ENCODE data around the gene ATP8A1.
"Not testable (repeated sequence)": the region's sequence is repeated elsewhere in the genome, so short reads cannot be mapped to it uniquely, and the experiment has no call there.

ATP8A1 gene

DNA sequence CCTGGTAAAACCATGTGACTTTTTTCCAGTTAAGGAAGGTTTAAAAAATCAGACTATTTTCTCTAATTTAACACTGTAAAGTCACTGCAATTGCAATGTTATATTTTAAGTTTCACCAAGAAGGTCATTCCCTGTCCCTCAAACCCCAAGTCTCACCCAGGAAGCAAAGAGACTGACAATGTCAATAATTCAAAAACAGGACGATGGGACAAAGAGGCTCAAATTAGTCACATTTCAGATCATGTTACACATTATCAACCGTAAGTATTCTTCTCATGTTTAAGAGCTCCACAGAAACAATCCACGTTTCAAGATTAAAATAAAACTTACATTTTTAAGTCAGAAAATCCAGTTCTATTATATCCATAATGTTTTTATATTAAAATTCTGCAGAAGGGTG lies 246.5 kb downstream of the ATP8A1 start:
- DNase-seq (ENCODE audit: low spot score) = no peak

DNA sequence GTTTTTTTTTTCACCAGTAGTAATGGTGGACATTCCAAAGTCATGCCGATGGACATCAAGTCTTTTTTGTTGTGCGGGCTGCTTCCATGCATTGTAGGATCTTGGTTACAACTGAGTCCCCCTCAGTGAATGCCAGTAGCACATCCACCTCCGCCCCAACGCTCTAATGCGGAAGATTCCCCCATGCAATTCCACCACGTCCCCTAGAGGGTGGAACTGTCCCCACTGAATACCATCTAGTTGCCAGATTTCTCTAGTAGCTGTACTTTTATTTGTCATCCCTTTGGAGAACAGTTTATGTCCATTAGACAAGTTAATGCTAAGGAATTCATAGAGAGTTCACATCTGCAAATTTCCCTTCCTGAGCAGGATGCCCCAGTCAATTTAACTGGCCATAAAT lies 252.9 kb downstream of the ATP8A1 start:
- DNase-seq (ENCODE audit: low spot score) = no peak

DNA sequence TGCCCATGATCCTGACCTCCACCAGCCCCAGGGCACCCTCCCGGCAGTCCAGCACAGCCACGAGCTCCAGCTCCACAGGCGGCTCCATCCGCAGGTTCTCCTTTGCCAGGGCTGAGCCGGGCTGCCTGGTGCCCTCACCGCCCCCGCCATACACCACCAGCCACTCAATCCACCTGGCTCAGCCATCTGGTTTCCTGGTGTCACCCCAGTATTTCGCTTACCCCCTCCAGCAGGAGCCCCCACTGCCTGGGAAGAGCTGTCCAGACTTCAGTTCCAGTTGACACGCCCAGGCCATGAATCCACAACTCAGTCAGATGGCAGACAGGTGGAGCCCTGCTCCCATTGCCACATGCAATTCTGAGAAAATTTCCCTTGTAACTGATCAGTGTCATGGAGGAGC lies 255.7 kb downstream of the ATP8A1 start:
- DNase-seq (ENCODE audit: low spot score) = no peak

DNA sequence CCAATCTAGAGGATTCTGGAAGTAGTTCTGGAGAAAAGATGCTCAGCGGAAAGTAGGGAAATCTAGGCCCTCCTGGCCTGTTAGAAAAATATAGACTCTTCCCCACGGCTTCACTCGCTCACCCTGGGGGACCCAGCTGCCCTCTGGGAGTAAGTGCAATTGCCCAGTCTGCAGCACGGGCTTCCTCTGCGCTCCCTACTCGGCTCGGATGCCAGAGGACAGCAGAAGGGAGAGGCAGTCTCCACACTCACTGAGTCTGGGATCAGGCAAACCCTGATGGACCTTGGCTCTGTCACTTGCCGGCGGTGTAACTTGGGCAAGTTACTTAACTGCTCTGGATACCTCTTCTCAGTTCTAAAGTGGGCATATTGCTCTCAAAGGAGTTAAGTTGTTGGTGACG lies 257.5 kb downstream of the ATP8A1 start:
- DNase-seq (ENCODE audit: low spot score) = no peak

DNA sequence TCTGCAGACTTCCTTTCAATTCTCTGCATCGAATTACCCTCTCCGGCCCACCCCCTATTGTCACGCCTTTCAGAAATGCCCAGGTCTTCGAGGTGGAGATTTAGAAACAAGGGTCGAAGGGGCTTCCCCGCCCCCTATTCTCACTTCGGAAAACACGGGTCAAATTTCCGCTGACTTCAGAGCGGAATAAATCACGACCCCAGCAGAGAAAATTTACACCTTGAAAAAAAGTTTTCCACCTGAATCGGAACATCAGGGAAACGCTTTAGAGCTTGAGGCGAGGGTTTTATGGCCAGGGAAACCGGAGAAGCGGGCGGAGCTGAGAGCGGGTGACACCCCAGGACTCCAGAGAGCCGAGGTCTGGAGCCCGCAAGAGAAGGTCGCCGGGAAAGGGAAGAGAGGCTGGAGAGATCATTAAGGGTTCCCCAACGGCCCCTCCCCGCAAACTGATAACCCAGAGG lies 258.0 kb downstream of the ATP8A1 start:
- DNase-seq (ENCODE audit: low spot score) = no peak

DNA sequence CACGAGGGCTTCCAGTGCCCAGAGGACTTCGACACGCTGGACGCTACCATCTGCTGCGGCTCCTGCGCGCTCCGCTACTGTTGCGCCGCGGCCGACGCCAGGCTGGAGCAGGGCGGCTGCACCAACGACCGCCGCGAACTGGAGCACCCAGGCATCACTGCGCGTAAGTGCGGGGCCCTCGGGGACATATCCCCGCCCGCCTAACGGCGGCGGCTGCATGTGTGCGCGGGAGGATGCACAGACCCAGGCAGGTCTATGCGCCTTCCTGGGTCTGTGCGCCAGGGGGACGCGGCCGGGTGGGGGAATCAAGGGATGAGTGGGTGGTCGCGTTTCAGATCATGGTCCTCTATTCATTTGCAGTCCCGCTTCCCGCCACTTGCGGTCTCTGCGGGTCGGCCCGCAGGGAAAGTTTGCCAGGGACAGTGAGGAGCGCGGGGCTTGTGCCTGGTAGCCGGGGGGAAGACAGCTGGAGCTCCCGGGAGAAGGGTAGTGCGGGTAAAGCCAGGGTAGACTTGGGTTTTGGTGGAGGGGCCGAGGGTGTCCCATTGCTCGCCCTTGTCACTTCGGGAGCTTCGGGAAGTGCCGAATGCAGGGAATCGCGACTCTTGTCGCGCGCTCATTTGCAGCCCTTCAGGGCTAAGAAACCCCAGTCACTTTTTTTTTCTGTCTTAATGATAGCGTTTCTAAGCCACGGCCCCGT lies 258.6 kb downstream of the ATP8A1 start:
- no peak for DNase-seq (ENCODE audit: low spot score)

DNA sequence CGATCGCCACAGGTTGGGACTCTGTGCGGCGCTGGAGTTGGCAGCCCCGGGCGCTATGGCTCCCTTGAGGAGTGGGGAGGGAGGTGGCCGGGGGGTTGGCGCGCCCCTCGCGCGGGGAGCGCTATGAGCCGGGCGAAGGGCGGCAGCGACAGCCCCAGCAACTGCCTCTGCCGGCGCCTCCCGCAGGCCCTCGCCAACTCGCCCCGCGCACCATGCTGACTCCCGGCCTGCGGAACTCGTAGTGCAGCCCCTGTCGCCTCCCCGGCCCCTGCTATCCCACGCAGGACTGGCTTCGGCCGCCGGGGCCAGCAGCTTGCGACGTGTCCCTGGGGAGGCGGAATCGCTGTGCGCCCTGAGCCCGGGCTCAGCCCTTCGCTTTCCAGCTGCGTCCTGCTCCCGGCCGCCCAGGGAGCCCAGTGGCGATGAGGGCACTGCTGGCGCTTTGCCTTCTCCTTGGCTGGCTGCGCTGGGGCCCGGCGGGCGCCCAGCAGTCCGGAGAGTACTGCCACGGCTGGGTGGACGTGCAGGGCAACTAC lies 259.2 kb downstream of the ATP8A1 start:
- DNase-seq (ENCODE audit: low spot score) = peak; percentile 17

DNA sequence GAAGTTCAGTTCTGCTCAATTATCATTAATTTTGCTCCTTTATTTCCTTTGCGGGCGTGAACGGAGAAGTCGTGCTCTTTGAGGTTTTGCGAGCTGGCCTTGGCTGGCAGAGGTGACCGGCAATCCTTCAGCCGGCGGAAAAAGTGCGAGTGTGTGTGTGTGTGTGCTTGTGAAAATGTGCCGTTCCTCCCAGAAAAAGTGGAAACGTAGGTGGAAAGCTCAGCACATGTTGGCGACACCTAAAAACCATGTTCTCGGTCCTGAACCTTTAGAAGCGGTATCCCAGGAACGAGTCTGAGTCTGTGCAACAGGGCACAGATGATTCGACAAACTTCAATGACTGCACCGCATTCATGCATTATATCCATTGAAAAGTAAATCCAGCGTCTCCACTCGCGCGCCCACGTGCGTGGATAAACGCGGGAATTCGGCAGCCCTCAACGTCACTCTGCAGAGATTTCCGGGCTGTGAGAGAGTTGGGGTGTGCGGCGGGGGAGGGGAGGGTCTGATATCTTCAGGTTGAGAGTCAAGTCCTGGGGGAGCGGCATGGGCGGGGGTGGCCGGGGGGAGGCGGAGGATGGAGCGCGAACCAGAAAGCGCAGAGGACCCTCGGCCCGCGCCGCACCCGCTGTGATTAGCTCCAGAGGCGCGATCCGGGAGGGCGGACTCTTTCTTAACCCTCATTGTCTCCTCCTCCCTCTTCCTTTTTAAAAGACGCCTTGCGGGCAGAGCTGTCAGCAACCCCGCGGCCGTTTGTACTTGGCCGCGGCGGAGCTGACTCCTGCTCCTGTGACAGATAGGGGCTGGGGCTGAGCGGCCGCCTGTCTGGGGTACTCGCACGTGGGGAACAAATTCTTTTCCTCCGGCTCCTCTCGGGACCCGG lies 259.9 kb downstream of the ATP8A1 start, which contains the start of gene SHISA3:
SHISA3 (plus strand) TSS at position 737 of the 883 bp plus-strand sequence. CDS start 569 bp downstream, outside the sequence.
- peak; percentile 21 for DNase-seq (ENCODE audit: low spot score)

DNA sequence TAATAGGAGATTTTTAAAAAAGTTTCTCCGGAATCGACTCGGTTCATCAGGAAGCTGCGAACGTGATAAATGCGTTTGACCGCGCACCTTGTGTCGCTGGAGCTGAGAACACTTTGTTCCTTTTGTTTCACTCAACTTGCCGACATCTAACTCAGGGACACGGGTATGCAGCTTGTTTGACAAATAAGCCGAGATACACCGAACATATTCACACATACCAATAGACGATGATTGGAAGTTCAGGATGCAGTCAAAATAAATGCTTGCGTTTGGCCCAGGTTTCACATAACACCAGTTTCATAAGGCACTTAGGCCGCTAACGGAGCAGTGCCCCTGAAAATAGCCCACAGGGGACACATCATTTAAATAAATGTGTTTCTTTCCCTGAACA lies 260.5 kb downstream of the ATP8A1 start:
- DNase-seq (ENCODE audit: low spot score) = no peak

DNA sequence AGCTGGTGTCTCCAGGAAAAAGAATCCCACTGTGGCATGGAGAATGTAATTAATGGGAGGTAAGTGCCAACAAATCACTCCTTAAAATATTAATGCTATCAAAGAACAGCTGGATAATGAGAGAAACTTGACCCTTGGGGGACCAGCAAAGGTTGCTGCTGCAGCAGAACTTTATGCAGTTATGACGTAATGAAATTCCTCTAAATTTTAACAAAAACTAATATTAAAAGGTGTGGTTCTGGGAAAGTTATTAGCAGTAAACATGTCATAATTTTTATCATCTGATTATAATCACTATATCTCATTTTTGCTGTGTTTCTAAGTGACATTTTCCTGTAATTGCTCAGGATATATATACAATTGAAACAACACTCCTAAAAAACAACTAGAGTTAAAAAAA lies 261.3 kb downstream of the ATP8A1 start:
- DNase-seq (ENCODE audit: low spot score) = no peak

DNA sequence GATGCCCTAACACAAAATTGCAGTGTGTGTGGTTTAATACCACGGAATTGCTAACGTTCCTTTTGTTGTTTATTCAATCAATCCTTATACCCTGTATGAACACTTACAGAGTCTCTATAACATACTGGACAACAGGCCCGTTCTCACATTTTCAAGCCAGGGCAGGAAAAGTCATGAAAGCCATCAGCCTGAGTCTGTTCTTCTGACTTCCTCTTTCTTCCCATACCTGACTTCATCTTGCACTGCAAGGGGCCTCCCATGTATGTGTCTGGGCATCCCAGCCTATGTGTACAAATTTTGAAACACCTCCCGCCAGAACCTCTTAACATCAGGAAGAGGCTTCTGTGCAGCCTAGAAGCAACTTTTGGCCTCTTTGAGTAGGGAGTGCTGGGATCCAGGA lies 264.5 kb downstream of the ATP8A1 start:
- no peak for DNase-seq (ENCODE audit: low spot score)

DNA sequence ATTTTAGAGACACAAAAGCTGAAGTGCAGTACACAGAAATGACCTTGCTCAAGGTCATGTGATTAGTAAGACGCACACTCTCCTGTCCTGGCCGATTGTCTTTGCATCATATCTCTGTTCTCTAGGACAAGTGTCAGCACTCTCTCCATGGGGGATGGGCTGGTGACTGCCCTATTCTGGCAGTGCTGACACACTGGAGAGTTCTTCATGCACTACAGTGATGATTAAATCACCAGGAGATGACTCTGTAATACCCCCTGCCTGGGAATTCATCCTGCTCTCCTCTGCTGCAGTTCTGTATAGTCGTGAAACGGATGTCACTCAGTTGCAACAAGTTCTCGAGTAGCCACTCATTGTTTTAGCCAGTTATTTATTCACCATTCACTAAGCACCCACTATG lies 264.9 kb downstream of the ATP8A1 start:
- DNase-seq (ENCODE audit: low spot score) = no peak

DNA sequence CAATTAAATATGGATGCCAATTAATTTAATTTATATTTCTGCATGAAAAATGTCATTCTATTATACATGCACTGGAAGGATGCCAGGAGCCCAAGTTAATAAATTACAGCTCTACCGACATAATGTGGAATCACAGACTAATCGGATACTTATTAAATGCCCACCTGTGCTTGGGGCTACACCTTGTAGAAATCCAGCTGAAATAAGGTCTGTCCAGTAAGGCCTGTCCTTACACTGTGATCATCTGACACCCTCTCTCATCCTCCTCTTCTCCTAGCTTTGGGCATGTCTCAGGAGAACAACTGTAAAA lies 265.6 kb downstream of the ATP8A1 start:
- no peak for DNase-seq (ENCODE audit: low spot score)

DNA sequence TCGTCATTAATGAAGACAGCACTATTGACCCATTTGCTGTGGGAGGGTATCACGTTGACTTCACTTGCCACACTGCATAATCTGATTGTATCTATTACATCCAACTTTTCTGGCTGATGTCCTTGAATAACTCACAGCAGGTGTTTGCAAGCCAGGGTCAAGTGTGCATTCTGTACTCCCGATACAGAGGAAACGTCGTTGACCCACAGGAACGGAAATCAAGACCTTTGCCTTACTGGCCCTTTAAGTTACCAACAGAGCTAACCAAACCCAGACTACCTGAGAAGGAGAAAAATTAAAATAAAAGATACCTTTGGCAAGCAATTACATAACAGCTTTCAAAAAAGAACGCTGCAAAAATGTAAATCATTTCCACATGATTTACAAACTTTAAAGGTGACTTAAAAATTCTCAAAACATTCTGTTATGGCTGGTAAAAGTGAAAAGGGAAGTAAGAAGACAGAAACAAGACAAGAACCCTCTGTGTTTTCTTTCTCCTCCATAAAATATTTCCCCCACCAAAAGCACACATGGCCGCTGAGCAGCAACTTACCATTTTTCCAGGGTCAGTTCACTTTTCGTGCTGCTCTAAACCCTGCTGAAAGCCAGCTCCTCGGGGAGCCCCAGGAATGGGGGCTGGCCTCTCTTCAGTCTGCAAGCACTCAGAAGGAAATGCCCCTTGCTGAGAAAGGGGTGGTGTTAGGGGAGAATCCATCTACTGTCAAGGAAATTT lies 266.1 kb downstream of the ATP8A1 start:
- no peak for DNase-seq (ENCODE audit: low spot score)

DNA sequence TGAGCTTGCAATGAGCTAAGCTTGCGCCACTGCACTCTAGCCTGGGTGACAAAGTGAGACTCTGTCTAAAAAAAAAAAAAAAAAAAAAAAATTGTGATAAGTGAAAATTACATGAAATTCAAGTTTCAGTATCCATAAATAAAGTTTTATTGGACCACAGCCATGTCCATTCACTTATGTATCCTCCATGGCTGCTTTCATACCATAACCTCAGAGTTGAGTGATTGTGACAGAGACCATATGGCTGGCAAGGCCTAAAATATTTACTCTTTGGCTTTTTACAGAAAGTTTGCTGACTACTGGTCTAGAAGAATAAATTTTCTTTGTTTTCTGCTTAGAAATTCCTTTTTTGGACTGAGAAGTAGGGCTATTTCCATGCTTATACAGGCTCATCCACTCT lies 271.4 kb downstream of the ATP8A1 start:
- no peak for DNase-seq (ENCODE audit: low spot score)

DNA sequence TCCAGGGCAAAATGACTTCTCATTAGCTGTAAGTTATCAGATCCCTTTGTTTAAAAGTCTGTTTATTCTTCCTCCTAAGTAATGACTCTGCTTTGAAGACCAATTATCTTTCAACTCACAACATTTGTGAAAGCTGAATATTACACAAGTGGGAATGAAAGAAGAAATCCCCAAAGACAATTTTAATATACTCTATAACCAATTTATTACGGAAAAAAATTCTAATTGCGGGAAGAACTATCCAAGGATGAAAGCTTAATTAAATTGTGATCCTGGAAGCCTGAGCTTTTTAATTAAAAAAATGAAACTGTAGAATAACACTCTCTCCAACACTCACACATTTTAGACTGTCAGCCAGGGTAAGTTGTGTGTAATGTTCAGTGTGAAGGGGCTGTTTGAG lies 275.2 kb downstream of the ATP8A1 start:
- no peak for DNase-seq (ENCODE audit: low spot score)

DNA sequence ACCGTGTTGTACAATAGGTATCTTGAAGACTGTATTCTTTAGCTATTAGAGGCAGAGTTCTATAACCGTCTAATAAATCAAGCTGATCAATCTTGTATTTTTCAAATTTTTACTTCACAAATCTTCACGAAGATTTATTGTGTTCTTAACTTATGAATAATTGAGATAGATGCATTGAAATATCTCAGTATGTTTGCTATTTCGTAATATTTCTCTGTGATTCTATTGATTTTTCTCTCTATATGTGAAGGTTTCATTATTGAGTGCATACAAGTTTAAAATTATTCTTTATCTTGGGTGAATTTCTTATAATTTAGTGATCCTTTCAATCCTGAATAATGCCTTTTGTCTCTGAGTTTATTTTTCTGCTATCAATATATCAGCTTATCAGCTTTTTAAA lies 279.4 kb downstream of the ATP8A1 start:
- no peak for DNase-seq (ENCODE audit: low spot score)

DNA sequence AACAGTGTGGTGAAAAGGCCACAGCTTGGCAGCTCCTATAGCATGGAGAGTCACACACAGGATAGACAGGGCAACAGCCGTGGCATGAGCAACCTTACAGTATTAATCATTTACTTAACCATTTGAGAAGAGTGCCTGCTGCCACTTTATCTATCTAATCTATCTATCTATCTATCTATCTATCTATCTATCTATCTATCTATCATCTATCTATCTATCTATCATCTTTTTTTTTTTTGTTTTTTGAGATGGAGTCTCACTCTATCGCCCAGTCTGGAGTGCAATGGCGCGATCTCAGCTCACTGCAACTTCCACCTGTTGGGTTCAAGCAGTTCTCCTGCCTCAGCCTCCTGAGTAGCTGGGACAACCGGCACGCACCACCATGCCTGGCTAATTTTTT lies 284.6 kb downstream of the ATP8A1 start:
- DNase-seq (ENCODE audit: low spot score) = not testable (repeated sequence)

DNA sequence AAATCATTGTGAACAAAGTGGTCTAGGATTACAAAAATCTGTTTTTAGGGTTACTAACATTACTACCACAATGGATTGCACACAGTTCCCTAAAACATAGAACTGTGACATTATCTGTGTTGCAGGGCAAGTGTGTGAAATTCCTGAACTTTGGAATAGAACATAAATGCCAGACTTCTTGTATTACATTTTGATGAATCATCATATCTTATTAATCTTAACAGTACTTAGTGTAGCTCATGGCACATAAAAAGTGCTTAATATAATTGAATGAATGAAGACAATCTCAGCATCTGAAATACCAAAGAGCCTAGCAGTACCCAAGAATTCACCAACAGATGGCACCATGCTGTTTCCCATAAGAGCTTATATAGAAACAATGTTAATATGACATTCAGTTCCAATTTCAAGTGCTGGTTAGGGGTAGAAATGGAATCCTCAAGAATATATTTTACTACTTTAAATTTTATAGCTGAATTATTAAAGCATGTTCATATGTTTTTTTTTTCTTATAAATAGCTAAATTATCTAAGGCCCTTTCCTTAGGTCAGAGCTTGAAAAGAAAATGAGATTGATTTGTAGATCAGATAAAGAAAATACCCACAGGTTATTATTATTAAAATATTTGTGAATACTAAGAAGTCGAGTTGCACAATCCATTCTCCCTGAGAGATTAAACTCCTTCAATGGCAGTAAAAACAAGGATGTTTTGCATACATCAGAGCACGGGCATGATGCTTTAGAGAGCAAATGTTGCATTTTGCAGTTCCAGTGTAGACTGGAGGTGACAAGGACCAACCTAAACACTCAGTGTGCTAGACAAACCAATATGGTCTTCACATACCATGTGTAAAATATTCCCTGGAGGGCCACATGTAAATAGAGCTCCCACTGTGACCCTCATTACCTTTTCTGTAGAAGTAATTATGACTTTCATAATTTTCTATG lies 285.3 kb downstream of the ATP8A1 start:
- peak; percentile 60 for DNase-seq (ENCODE audit: low spot score)

DNA sequence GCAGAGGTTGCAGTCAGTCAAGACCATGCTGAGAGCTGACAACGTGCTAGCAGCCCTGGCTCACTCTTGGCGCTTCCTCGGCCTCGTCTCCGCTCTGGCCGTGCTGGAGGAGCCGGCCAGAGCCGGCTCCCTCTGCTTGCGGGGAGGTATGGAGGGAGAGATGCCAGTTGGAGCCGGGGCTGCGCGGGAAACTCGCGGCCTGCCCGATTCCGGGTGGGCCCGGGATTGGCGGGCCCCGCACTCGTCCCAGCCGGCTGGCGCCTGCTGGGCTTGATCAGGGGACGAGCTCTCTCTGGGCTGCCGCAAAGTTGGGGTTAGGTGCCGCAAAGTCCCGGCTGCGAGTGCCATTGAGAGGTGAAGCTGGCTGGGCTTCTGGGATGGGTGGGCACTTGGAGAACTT lies 287.4 kb downstream of the ATP8A1 start:
- no peak for DNase-seq (ENCODE audit: low spot score)

DNA sequence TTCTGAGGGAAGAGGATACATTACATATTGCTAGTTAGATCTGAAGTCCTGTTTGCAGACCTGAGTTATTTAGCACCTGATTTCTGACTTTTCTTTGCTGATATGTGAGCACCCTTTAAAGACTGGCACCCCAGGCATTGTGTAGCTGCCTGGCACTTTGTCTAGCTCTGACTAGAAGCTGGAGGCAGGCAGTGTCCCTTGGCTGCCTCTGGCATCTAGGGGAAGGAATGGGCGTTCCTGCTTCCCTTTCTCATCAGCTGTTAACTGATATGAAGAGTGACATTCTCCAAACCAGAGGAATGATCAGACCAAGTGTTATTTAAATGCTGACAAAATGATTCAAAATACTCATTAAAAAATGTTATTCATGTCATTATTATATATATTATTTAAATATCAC lies 289.9 kb downstream of the ATP8A1 start:
- DNase-seq (ENCODE audit: low spot score) = no peak

Measured in GM03348 (cell line).